LoVo (cell line): ENCODE data around the gene FGFR2.

Source experiments
- DNase-seq: peaks from one replicate; pipeline ENCODE4 v3.0.0-alpha.2; 2016; ENCODE audit warnings: low spot score

The FGFR2 gene

DNA sequence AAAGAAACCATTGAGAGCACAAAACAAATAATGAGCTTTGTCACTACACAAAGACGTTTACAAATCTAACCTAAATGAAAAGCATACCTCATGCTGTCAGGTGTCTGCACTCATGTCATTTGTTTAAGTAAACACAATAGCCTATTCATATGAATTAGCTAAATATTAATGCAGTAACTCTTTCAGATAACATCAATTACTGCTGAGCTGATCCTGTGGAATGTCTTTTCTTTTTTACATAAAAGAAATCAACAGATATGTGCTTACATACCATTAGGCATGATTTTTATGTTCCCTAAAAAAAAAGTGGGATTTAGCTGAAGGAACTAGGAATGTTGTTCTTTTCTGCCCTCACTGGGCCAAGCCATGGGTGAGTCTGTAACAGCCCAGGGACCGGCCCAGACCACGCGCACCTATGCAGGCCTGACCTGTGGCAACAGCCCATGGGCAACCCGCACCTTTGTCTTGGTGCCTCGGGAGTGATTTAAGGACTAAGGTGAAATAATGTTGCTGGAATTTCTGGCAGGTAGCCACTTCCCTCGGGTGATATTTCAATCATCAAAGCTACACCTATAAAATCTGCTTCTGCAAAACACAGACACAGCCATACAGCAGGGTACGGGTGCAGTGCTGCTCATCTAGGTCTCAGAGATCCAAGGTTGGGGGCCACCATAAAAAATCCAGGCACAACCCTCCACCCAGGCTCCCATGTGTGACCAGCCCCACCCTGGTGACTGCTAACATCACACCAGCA, 44.6 kb downstream of the FGFR2 start:
- peak; percentile 68 for DNase-seq

DNA sequence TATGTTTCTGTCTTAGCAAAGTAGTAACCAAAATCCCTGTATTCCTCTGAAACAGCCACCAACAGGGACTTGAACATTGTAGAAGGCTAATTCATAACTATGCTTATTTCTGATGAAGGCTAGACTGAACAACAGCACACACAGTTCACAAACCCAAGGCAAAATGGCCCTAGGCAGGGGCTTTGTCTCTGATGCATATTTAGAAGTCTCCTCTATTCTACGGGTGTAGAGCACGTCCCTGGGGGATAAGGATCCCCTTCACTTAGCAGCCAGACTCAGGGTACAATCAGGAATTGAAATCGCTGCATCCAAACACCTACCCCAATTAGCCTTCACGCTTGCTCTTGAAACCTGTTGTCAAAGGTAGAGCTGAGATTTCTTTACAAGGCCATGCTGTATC, 45.5 kb downstream of the FGFR2 start:
- no peak for DNase-seq

DNA sequence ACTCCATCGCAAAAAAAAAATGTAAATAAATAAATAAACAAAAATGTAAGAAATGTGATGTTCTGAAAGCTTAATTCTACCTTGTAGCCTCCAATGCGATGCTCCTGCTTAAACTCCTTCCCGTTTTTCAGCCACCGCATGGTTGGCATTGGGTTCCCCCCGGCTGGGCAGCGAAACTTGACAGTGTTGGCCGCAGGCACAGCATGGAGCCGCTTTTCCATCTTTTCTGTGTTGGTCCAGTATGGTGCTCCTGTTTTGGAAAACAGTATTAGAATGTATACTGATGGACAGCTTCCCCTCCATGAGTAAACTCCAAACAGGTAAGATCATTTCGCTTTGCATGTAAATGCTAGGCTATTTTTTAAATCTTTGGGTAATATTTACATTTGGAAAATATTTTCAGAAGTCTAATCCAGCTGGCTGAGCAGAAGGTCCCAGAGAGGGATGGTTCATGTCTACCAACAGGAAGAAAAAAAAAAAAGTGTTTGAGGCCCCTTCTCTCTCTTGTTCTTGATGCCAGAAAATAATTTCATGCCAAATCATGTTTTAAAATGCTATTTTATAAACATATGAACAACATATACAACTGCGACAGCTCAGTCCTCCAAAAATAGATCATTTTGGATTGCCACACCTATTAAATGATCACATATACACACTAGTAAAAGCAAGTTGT, 46.9 kb downstream of the FGFR2 start:
- DNase-seq: no peak

DNA sequence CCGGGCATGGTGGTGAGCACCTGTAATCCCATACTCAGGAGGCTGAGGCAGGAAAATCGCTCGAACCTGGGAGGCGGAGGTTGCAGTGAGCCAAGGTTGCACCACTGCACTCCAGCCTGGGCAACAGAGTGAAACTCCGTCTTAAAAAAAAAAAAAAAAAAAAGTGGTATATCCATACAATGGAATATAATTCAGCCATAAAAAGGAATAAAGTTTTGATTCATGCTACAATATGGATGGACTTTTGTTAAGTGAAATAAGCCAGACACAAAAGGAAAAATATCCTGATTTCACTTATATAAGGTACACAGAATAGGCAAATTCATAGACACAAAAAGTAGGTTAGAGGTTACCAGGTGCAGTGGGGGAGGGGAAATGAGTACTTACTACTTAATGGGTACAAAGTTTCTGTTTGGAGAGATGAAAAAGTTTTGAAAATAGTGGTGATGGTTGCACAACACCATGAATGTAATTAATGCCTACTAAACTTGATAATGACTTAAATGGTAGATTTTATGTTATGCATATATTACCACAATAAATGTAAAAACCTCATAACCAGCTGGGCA, 53.9 kb downstream of the FGFR2 start:
- no peak for DNase-seq

DNA sequence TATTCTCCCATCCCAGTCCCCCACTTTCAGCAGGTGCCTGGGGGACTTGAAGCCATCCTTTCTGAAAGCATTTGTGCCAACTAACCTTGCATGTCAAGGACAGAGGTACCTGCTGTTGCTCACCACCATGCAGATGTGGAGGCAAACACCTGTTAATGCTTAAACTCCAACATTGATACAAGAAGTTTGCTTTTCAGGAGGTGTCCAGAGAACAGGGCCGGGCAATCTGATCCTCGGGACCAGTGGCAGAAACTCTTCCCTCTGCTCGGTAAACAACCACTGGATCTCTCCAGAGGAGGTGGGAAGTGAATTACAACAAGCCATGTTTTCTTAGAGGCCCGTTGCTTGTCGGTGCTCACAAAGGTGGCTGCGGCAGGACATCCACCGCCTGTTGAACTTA, 54.7 kb downstream of the FGFR2 start:
- no peak for DNase-seq

DNA sequence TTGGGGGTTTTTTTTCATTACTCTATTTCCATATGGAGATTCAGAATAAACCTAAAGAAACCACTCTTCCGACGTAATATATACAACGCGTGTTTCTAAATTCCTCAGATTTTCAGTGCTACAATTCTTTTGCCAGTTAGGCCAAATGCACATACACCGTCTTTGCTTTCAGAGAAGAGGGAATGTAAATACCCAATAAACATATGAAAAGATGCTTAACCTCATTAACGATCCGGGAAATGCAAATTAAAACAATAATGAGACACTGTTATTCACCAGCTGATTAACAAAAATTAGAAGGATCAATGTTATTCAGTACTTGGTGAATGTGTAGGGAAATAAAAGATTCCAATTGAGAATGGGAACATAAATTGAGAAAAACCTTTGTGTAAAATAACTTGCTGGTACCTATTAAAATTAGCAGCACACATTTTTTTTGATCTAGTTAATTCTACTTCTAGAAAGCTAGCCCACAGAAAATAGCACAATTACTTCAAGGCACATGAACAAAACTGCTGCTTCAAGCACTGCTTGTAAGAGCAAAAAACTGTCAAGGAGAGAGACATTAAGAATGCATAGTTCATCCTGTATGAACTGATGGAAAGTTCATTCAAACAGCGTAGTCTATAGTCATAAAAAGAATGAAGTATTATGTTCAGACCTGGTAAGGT, 56.7 kb downstream of the FGFR2 start:
- DNase-seq: no peak

DNA sequence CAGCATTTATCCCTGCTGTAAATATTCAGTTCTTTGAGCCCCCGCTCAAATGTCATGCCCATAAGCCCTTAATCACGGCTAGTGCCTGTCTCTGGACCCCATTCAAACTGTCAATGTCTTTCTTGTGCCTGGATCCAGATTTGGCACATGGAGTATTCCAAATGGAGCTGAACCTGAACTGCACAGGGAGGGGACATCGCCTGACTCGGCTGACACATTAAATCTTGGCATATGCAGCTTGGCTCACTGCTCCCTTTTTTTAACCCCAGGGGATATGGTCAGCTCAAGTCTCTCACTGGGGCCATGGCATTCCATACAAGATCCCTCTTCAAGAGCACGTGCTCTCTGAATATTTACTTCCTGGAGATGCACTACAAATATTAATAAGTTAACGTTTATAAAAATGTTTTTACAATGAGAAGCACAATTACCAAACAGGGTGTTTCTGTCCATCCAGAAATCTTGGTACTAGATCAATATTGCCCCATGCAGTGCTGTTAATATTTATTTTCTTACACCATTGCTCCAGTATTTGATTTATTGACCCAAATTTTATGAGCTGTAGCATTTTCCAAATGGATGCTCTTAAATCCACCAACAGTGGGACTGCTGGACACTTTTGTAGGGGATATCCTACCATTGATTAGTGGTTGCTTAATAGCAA, 57.4 kb downstream of the FGFR2 start:
- no peak for DNase-seq

DNA sequence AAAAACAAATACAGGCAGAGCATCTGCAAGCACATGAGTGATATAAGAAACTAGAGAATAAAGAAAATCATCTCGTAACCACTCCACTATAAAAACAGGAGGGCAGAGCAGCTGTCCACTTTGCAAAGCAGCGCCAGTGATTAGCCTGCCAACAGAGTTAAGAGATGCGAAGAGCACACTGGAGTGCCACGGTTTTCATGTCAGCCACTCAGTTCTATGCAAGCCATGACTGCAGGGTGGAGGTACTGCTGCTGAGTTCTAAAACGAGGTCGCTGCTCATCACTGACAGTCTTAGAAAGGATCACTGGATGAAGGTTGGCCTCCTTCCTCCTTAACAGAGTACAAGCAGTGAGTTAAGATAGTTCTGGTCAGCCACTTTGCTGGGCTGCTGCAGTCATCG, 58.5 kb downstream of the FGFR2 start:
- DNase-seq: no peak

DNA sequence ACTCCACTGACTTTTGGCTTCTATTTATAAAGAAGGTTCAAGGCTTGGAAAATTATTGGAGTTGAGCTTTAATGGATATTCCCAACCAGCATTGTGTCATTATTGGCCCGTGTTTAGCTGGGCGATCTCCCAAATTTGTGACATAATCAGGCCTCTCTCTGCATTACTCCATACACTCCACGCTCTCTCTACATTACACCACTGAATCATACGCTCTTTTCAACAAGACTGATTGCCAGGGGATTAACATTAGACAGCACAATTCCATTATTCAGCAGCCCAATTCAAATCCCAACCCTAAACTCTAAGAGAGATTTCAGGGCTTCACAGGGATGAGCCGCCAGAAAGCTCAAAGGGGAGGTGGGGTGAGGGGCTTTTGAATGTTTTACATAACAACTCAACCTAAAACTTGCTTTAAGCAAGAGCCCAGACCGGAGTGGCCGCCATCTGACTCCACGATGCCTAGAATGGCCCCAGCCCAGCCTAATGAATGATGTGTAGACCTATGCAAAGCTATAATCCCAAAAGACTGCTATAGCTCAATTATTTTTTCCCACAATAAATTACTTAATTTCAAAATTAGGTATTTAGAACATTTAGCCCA, 61.8 kb downstream of the FGFR2 start:
- no peak for DNase-seq

DNA sequence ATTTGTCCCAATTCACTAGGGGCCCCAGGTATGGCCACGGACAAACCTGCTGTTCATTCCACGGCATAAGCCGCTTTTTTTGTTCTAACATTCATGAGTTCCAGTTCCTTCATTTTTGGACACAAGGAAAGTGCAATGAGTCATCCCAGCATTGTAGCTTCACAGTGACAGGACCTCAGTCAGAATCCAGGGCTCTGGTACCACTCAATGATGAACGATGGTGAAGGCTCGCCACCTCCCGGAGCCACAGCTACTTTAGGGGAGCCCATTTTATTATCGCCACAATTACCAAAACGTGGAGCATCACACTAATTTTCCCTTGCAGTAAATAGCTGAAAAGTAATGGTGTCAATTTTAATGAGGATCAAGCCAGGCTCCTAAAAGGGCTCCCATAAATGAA, 62.9 kb downstream of the FGFR2 start:
- no peak for DNase-seq

DNA sequence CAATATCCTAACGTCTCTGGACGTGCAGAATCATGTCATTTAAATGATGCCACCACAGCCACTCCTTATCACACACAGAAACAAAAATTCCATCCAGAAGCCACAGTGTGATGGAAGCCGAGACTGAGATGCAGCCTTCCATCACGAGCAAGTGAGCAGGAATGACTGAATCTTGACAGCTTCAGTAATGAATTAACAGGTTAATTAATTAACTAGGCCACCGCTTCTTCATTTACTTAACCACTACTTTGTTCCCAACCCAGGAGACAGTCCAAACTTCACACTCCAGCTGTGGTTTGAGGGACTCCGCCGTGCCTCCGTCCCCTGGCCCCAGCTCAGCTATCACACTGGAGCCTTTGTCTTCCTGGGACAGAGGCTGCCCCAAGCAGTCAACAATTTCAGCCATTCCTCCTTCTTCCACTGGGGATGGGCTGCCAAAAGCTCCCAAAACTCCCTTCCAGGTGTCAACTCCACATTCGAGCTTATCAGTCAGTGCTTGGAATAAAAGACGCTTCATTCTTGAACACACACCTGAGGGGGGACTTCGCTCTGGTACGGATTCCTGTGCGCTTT, 65.9 kb downstream of the FGFR2 start:
- DNase-seq: no peak

DNA sequence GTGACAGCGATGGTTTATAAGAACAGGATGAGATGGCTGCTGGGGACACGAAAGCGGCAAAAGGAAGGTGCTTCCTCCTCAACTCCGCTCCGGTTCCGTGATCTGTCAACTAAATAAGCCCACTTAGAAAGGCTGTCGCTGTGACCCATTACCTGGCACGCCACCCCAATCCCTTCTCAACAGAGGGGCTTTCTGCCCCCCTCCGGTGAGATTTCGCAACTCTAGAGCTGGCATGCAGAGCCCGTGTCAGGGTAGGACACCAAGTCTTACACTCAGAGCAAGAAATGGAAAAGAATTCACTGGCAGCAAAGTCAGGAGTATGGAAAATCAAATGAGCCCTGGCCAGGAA, 66.4 kb downstream of the FGFR2 start:
- no peak for DNase-seq

DNA sequence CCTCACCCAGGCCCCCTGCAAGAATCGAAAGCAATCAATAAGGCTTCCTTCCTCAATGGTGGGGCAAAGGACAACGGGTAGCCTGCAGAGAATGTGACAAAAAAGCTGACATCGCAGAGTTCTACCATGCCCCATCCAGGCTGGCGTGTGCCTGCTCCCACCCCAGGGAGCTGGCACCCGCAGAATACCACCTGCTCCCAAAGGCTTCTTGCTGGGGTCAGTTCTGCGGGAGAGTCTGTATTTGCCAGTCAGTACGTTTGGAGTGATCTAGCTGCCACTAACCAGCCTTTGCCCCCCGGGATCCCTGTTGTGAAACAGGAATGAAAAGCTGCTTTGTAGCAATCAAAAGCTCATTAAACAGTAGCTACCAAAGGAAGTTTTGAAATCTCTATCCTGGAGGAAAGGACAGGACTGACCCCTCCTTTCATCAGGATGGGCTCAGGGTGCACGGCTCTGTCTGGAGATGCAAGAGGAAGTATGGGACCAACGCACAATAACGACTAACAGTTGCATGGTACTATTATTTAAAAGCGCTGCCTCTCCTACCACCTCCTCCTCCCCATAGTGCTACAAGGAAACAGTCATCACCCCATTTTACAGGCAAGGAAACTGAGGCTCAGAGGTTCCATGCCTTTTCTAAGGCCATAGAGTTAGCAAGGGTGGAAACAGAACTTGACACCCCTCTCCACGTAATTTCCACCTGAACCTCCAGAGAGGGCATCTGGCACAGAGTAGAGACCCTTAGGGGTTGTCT, 67.0 kb downstream of the FGFR2 start:
- DNase-seq: no peak

DNA sequence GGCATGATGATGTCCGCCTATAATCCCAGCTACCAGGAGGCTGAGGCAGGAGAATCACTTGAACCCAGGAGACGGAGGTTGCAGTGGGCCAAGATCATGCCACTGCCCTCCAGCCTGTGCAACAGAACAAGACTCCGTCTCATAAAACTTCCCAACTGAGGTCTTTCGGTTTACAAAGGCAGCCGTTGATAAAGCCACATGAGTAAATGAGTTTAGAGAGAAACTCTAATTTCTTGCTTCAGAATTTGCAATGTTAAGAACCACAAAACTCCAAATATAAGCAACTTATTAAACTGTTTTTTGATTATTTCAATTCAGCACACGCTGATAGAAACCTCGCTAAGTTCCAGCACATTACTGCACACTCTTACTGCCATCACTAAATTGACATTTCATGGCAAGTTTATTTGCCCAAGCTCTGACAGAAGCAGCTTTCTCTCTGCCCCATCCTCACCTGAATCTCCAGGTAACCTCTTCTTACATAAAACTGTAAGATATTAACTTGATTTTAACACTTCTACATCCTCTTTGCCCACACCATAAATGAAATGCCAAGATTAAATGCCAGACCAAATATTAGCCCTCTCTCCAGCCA, 67.7 kb downstream of the FGFR2 start:
- DNase-seq: no peak

DNA sequence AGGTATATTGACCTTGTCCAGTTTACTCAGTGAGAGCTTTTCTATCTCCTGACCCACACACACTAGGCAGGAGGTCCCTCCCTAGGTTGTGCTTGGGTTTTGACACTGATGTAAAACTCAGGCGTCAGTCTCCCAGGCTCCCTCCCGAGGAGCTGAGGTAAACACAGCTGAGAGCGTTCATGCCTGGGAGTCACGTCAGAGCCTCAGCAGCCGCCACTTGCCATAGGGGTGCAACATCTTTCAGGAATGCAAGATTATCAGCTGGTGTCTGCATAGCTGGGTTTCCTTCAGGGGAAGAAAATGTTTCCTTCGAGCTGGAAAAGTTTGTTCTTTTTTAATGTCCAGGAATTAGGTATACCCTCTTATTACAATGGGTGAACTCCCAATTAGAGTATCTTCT, 70.6 kb downstream of the FGFR2 start:
- no peak for DNase-seq

DNA sequence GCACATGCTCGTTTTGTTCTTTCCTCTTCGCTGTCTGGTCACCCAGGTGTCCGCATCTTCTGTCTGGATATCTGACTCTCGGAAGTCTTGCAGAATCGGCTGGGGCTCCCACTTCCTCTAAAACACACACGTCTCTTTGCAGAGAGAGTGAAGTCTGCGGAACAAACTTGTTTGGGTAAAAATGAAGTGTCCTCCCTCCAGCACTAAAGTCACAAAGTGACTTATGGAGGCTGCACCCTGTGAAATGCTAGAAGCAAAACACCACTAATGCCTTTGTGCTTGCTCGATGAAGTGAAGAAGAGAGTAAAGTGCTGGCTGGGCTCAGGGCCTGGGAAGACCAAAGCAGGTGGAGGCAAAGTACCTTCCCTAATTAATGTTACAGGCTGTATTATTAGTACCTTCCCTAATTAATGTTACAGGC, 71.4 kb downstream of the FGFR2 start:
- no peak for DNase-seq

DNA sequence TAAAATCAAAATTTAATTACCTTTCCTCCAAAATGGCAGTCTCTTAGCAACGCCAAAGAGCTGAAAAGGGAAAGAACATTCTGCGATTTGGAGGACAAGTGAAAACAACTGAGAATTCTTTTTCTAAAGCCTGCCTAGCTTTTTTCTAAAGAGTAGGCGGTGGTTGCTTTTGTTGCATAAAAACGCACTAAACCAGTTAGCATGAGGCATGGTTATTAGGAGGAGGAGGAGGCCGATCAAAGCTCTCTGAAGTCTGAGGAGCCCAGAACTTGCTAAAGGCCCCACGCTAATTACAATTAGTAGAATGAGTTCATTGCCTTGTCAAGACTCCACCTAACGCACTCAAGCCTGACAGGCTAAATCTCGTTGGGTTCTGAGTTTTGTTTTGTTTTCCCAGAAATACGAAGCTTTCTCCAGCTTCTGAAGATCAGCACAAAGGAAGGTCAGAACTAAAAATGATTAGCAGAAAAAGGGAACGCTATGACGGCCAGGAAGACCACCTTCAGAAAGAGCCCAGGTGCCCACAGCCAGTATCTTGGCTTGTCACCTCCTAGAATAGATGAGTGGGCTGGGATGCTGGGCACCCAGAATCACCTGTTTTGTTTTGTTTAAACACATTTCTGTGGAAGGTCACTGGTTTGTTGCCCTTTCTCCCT, 72.0 kb downstream of the FGFR2 start:
- no peak for DNase-seq

DNA sequence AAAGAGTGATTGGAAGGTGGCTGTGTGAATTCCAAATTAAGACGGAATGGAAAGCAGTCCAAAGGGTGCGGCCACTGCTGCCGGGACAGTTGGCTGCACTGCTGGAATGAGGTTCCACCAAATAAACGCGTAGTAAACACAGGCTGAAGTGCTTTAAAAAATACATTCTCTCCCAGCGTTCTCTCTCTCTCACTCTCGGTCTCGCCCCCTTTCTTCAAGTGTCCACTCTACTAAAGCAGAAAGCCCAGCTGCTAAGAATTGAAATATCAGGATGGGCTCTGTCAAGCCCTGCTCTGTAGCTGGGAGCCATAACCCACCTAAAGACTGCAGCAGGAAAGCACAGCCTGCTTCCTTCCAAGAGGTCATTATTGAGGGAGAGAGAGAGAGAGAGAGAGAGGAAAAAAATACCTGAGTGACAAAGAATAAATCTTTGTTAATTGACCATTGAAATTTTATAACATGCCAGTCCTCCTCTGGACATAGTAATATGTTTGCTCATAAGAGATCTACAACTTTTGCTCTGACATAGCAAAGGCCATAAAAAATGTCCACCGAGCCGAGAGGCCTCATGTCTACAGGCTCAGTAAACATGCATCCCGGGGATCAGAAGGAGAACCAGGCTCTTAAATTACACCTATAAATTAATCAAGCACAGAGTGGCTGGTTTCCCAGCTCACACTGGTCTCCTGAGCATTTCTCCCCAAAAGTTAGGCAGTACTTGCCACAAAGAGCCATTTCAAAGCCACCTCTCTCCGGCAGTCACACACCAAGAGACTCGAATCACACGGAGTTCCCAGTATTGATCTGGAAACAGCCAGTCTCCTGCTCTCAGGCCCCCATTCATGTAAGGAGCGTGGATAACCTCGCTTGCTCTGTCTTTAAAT, 72.8 kb downstream of the FGFR2 start:
- DNase-seq: no peak
